ENCODE measurements around the gene JUN.

DNA sequence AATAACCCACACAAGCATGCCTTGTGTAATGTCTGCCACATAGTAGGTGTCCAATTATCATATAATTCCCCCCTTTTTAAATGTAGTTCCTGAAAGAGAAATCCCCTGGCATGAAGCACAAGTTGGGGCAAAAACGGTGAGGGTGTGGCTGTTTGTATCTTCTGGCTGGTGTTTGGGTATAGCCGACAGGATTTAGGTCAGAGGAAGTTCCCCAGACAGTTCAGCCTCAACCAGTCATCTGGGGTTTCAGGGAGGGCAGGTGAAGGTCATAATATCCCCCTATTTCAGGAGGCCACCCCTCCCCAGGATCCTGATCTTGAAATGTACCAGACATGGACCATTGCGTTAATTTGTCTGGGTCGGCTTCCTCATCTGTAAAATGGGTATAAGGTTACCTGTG is 29.1 kb upstream of the JUN start:
- TF ChIP-seq ZBTB1 (CRISPR knock-in tag; IDR thresholded peaks at IDR 0.05; ENCODE audit: borderline replicate concordance), result no peak
- no peak for TF ChIP-seq HCFC1 (IDR thresholded peaks at IDR 0.05; ENCODE audit: low read depth, low read length)
- no peak for TF ChIP-seq FOXA3 (CRISPR knock-in tag; IDR thresholded peaks at IDR 0.05)
- no peak for TF ChIP-seq RERE (CRISPR knock-in tag; IDR thresholded peaks at IDR 0.05; ENCODE audit: low read depth)
- TF ChIP-seq JUN (CRISPR knock-in tag; IDR thresholded peaks at IDR 0.05), result no peak
- TF ChIP-seq TBP (CRISPR knock-in tag; IDR thresholded peaks at IDR 0.05), result no peak
- TF ChIP-seq, protein P1, sequence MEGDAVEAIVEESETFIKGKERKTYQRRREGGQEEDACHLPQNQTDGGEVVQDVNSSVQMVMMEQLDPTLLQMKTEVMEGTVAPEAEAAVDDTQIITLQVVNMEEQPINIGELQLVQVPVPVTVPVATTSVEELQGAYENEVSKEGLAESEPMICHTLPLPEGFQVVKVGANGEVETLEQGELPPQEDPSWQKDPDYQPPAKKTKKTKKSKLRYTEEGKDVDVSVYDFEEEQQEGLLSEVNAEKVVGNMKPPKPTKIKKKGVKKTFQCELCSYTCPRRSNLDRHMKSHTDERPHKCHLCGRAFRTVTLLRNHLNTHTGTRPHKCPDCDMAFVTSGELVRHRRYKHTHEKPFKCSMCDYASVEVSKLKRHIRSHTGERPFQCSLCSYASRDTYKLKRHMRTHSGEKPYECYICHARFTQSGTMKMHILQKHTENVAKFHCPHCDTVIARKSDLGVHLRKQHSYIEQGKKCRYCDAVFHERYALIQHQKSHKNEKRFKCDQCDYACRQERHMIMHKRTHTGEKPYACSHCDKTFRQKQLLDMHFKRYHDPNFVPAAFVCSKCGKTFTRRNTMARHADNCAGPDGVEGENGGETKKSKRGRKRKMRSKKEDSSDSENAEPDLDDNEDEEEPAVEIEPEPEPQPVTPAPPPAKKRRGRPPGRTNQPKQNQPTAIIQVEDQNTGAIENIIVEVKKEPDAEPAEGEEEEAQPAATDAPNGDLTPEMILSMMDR (CRISPR knock-in tag; IDR thresholded peaks at IDR 0.05), result no peak
- no peak for TF ChIP-seq PHF20 (CRISPR knock-in tag; IDR thresholded peaks at IDR 0.05)

All from HepG2 (cell line).